Fibroblast of villous mesenchyme (primary cell): ENCODE results near the gene LIPC. TPM values are rescaled to one million over a fixed set of nuclear protein-coding genes. Genes with fewer than 3 reads are reported as not detected.

Source experiments
- DNase-seq: peaks from one replicate; pipeline ENCODE4 v3.0.0-alpha.2; 2010; ENCODE audit warnings: low read depth
- H3K4me3 ChIP-seq: 2 replicates; pipeline ENCODE4 v1.5.1; 2011; ENCODE audit warnings: low read depth, mild to moderate bottlenecking, low read length
- CTCF ChIP-seq: IDR thresholded peaks from 2 replicates; pipeline ENCODE4 v1.5.1; 2012; ENCODE audit warnings: low read depth, mild to moderate bottlenecking, low read length; ENCODE audit not compliant: insufficient read depth
- total RNA-seq: library from RNA; depleted of rRNA; stranded (reverse); fragments of >200 nt; gene quantifications from 2 replicates; pipeline ENCODE4 v1.2.3, GENCODE V29; 2012

The LIPC gene
- total RNA-seq, 1 donor, result 0.86 TPM

GRCh38 chr15:58589047-58589446 is 157.3 kb downstream of the LIPC start:
- TF ChIP-seq CTCF, result no peak
- DNase-seq, result no peak
- no peak overlapping the region for H3K4me3 ChIP-seq

GRCh38 chr15:58590236-58590635 is 158.4 kb downstream of the LIPC start:
- DNase-seq, result no peak
- no peak for TF ChIP-seq CTCF
- H3K4me3 ChIP-seq, result no peak overlapping the region

GRCh38 chr15:58590926-58591325 is 159.1 kb downstream of the LIPC start:
- H3K4me3 ChIP-seq, result no peak overlapping the region
- no peak for DNase-seq
- TF ChIP-seq CTCF, result no peak

GRCh38 chr15:58593870-58594269 is 162.1 kb downstream of the LIPC start:
- TF ChIP-seq CTCF, result no peak
- no peak overlapping the region for H3K4me3 ChIP-seq
- DNase-seq, result no peak

GRCh38 chr15:58594898-58595297 is 163.1 kb downstream of the LIPC start:
- no peak for TF ChIP-seq CTCF
- no peak for DNase-seq

GRCh38 chr15:58595516-58596263 is 163.9 kb downstream of the LIPC start:
- no peak for TF ChIP-seq CTCF
- peak; percentile 50 for DNase-seq
- H3K4me3 ChIP-seq, result no peak overlapping the region

More at GRCh38 chr15:58594898-58595297, 163.1 kb downstream of the LIPC start:
- H3K4me3 ChIP-seq, result no peak overlapping the region
